ENCODE data around the gene SUV39H1.
A peak's percentile ranks its signal among the peaks of the same experiment; 100 is the strongest.

The SUV39H1 gene

DNA sequence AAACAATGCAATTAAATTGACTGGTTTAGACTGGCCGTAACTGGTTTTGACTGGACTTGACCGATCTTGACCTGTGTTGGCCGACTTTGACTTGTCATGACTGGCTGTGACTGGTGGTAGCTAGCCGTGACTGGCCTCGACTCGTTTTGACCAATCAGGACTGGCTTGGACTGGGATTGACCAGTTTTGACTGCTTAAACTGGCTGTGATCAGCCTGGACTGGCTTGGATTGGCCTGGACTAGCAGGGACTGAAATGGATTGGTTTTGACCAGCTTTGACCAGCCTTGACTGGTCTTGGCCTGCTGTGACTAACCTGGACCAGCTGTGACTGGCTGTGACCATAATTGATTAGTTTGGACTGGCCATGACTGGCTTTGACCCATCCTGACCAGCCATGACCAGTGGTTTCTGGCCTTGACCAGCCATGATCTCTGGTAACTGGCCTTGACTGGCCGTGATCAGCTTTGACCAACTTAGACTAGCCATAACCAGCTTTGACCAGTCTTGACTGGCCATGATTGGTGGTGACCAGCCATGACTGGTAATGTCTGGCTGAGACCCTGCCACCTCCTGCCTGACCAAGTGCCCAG, 13.1 kb downstream of the SUV39H1 start:
- H3K4me3 ChIP-seq (ENCODE audit: low read length): no peak overlapping the region
- DNase-seq (ENCODE audit: low read depth, low spot score): no peak

DNA sequence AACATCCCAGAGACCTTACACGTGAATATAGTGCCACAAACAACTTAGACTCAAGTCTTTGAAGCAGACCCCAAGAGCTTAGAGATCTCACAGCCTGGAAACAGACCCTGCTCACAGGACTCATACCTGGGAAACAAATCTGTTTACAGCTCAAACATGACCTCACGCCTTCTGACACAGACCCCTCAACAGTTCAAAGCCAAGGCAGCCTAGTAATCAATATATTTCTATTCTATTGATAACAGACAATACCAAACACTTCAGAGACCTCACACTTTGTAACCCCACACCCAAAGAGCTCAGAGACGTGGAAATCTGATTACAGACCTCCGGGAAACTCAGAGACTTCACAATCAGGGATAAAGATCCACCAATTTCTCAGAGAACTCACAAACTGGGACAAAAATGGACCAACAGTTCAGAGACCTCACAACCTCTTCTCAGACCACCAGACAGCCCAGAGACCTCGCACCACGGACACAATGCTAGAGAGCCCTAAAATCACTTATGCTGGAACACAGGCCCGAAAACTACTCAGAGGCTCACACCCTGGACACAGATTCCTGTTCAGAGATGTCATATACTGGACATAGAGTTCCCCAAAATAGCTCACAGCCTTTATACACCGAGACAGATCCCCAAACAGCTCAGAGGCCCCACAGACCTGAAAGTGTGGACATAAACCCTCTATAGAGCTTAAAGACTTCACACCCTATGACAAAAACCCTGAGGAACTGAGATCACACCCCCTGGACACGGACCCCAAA, 14.8 kb downstream of the SUV39H1 start:
- DNase-seq (ENCODE audit: low read depth, low spot score): no peak
- no peak overlapping the region for H3K4me3 ChIP-seq (ENCODE audit: low read length)

DNA sequence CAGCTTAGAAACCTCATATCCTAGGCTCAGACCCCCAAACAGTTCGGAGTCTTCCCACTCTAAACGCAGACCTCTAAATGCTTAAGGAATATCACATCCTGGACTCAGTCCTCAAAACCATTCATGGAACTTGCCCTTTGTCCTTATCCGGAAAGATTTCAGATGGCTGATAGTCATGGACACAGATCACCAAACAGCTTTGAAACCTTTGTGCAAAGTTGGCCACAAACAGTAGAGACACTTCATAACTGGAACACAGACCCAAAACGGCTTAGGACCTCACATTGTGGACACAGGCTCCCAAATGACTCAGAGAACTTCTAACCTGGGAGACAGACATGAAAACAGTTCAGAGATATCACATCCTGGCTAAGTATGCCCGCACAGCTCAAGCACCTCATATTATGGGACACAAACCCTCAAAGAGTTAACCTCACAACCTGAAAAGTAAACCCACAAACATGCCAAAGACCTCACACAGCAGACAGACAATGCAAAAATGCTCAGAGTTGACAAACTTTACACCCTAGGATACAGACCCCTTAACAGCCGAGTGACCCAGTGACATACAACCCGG, 15.5 kb downstream of the SUV39H1 start:
- H3K4me3 ChIP-seq (ENCODE audit: low read length): no peak overlapping the region
- no peak for DNase-seq (ENCODE audit: low read depth, low spot score)

DNA sequence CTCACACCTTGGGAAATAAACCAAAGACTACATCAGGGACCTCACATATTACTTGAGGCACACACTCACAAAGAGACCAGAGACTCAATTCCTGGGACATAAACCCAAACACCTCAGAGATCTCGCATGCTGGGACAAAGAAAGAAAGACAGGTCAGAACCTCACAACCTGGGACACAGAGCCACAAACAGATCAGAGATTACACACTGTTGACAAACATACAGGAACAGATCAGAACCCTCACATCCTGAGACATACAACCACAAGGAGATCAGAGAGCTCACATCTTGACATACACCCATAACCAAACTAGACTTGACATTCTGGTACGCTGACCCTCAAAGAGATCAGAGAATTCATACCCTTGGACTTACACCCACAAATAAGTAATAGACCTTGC, 17.3 kb downstream of the SUV39H1 start:
- no peak overlapping the region for H3K4me3 ChIP-seq (ENCODE audit: low read length)
- DNase-seq (ENCODE audit: low read depth, low spot score): no peak

DNA sequence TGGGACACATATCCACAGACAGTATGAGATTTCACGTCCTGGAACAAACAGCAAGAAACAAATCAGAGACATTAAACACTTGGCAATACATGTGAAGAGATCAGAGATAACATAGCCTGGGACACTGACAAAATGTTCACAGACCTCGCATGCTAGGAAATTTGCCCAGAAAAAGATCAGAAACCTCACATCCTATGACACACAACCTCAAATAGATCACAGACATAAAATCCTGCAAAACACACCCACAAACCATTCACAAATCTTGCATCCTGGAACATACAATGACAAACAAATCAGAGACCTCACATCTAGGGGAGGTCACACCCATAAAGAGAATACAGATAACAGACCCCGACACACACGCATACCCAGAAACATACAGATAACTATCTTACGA, 18.0 kb downstream of the SUV39H1 start:
- H3K4me3 ChIP-seq (ENCODE audit: low read length): no peak overlapping the region
- no peak for DNase-seq (ENCODE audit: low read depth, low spot score)

DNA sequence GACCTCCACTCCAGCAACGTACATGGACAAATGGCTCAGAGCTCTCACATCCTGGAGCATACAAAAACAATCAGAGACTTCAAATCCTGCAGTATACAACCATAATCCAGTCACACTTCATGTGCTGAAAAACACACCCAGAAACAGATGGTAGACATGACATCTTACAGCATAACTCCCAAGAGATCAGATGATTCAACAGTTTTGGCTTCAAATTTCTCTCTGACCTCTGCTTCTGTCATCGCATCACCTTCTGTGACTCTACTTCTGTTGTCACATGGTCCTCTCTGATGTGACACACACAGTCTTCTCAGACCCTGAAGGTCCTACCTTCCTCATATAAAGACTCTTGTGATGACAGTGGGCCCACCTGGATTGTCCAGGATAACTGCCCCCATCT, 18.5 kb downstream of the SUV39H1 start:
- no peak overlapping the region for H3K4me3 ChIP-seq (ENCODE audit: low read length)
- DNase-seq (ENCODE audit: low read depth, low spot score): no peak

DNA sequence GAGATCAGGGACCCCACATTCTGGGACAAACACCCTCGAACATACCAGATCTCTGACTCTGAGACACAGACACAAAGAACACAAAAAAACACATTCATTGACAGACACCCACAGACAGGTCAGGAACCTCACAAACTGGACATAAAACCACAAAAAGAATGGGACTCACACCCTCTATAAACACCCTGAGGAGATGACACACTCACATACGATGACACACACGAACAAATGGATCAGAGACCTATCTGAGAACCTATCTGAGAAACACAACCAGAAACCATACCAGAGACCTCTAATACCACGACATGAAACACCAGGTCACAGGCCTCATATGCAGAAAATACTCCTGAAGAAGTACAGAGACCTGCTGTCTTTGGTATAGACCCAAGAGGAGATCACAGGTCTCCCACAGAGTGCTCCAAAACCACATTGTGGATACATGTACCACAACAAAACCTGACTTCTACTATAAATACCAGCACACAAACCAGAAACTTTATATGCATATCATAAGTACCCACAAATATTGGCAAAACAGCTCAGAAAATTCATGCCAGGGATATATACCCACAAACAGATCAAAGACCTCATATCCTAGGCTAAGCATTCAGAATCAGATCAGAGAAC, 19.5 kb downstream of the SUV39H1 start:
- no peak overlapping the region for H3K4me3 ChIP-seq (ENCODE audit: low read length)
- DNase-seq (ENCODE audit: low read depth, low spot score): peak; percentile 52

DNA sequence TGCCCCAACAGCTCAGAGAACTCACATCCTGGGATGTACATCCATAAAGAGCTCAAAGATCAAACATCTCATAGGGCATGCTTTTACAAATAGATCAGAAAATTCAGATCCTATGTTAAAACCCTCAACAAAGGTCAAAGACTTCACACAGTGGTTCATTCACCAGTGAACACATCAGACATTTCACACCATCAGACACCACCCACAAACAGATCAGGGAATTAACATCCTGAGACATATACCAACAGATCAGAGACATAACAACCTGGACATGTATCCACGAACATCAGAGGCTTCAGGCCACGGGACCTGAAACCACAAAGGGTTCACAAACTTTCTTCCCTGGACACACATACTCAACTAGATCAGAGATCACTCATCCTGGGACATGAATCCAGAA, 23.4 kb downstream of the SUV39H1 start:
- no peak overlapping the region for H3K4me3 ChIP-seq (ENCODE audit: low read length)
- DNase-seq (ENCODE audit: low read depth, low spot score): no peak

DNA sequence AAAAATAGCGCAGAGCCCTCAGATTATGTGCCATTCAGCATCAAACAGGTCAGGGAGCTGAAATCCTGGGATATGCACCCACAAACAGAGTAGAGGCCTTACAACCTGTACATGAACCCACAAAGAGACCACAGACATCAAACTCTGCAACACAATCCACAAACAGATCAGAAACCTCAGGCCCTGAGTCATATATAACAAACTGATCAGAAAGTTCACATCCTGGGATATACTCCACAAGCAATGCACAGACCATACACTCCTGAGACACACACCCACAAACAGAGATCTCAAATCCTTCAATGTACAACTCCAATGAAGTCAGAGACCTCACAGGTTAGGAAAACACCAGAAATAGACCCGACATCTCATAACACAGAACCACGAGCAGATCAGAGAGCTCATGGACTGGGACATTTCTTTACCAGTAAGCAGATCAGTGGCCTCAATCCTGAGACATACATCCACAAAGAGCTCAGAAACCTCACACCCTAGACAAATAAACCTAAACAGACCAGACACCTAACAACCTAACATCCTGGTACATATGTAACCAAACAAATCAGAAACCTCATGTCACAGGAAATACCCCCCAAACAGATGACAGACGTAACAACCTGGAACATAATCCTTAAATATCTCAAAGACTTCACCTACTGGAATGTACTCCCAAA, 24.2 kb downstream of the SUV39H1 start:
- DNase-seq (ENCODE audit: low read depth, low spot score): no peak
- no peak overlapping the region for H3K4me3 ChIP-seq (ENCODE audit: low read length)

DNA sequence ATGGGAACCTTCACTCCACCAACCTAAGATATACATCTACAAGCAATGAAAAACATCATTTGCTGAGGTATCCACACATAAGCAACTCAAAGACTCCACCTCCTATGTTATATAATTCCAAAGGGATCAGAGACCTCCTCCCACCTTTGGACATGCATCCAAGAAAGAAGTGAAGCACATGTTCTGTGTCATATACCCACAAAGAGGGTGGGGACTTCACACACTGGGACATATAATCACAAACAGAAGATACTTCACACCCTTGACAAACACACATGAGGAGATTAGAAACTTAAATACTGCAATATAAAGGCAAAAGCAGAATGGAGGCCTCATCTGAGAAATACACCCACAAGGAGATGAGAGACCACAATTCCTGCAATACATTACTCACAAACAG, 25.4 kb downstream of the SUV39H1 start:
- DNase-seq (ENCODE audit: low read depth, low spot score): no peak
- H3K4me3 ChIP-seq (ENCODE audit: low read length): no peak overlapping the region

DNA sequence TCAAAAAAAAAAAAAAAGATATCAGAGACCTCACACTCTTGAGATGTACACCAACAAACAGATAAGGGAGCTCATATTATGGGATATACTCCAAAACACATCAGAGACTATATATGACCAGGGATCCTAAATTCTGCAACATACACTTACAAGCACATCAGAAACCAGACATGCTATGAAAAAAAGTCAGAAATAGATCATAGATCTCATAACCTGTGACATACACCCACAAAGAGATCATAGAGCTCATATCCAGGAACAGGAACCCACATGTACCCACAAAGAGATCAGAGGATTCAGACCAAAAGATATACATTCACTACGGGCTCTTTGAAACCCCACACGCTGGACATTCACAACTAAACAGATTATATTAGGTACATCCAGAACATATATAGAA, 30.1 kb downstream of the SUV39H1 start:
- H3K4me3 ChIP-seq (ENCODE audit: low read length): no peak overlapping the region
- DNase-seq (ENCODE audit: low read depth, low spot score): no peak

DNA sequence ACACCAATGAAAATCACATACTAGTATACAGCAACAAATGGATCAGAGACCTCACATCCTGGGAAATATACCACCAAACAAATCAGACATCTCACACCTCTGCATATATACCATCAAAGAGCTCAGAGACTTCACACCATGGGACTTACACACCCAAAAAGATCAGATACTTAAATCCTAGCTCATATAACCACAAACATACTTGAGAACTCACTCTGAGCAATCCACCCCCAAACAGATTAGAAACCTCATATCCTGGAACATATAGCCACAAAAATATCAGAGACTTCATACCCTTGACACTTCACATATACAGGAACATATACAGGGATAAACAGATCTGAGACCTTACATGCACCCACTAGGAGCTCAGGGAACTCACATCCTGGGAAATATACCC, 32.1 kb downstream of the SUV39H1 start:
- peak; percentile 17 for DNase-seq (ENCODE audit: low read depth, low spot score)
- no peak overlapping the region for H3K4me3 ChIP-seq (ENCODE audit: low read length)

DNA sequence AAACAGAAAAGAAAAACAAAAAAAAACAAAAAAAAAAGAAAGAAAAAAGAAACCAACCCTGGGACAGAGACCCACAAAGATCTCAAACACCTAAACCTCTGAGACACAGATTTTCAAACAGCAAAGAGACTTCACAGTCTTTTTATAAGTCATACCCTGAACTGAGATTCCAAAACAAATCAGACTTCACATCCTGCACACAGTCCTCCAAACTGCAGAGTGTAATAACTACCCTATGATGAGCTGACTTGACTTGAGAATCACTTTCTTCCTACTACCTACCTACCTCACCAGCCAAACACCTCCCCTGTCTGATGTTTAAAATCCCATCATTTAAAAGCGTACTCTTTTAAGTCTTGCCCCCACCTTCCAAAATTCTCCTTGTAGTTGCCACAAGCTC, 39.8 kb downstream of the SUV39H1 start:
- H3K4me3 ChIP-seq (ENCODE audit: low read length): peak overlapping the region; percentile 49
- DNase-seq (ENCODE audit: low read depth, low spot score): no peak

DNA sequence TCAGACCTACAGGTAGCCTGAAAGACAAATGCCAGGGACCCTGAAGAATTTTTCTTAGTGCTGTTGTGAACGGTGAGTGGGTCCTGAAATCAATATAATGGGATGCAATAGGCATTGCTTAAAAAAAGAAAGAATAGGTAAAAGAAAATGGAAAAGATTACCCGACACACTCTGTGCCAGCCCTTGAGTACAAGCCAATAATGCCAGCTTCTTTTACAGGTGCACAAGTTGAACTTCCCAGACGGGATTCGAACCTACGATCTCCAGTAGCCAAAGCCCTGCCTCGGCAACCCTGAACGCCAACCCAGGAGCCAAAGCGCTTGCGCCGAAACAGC, 40.3 kb downstream of the SUV39H1 start:
- no peak for DNase-seq (ENCODE audit: low read depth, low spot score)
- H3K4me3 ChIP-seq (ENCODE audit: low read length): peak overlapping the region; percentile 49

DNA sequence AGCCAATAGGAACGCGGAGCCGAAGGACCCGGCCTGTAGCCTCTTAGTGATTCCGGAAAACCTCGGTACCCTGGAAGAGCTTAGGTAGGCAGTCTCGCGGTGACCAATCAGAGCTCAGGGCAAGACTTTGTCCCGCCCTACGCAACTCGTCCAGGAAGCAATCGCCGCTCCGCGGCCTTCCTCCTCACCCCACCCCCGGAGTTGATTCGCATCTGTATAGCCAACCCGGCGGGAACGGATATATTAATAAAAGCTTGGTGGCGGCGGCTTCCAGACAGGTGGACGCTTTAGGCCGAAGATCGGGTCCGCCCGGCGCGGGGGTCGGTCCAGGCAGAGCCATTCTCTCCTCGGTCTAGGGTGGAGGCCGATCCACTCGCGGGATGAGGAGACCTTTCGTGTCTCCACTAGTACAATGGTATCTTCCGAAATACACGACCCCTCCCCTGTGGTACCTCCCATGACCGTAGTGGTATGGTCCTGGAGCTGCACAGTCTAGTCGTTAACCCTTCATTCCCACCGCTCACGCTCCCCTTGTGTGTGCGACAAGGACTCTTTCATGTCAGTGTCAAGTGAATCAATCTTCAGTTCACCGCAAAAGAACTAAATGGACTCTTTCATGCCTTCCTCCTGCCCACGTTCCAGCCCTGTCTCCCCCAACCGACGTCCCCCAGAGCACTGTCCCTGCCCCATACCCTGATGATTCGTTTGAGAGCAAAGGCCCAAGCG, 40.8 kb downstream of the SUV39H1 start:
- H3K4me3 ChIP-seq (ENCODE audit: low read length): peak overlapping the region; percentile 63
- peak; percentile 97 for DNase-seq (ENCODE audit: low read depth, low spot score)

DNA sequence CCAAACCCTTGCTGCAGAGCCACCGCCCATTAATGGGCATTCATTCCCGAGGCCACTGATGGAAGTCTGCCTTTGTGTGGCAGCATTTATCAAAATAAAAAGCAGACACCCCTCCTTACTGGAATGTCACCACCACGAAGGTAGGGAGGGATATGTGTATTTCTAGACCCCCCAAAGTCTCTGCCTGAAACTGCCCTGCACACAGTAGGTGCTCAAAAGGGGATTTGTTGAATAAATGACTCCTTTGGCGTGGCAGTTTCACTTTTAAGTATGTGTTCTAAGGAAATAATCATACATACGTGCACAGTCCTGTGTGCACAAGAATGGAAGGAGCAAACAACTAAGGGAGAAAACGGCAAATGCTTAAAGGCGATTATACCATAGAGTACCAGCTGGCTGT, 41.4 kb downstream of the SUV39H1 start:
- no peak for DNase-seq (ENCODE audit: low read depth, low spot score)
- peak overlapping the region; percentile 63 for H3K4me3 ChIP-seq (ENCODE audit: low read length)

DNA sequence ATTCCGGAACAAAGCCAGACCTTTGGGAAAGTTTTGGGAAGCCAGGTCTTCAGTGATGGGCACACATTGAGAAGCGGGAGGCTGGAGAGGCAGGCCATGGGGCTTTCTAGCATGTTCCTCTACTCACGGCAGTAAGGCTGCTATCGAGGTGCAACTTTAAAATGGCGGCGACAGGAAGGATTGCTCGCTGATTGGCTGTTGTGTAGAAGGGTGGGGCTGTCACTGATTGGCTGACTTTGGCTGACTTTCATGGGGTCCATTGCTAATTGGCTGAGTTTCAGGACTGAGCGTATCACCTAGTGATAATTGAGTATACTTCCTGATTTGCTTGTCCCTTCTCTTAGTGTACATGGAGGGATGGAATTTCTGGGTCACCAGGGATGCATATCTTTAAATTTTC, 45.3 kb downstream of the SUV39H1 start:
- no peak overlapping the region for H3K4me3 ChIP-seq (ENCODE audit: low read length)
- no peak for DNase-seq (ENCODE audit: low read depth, low spot score)

DNA sequence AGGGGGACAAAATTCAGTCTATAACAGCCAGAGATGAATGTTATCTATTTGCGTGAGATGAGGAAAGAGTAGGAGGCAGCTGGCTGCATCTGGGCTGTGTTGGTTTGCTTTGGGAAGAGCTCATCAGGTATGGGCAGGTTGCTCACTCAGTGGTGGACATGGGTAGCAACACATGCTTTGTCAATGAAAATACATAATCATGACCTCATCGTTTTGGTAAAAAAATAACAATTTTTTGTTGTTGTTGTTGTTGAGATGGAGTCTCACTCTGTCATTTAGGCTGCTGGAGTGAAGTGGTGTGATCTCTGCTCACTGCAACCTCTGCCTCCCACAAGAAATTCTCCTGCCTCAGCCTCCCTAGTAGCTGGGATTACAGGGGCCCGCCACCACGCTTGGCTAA, 48.7 kb downstream of the SUV39H1 start:
- no peak for DNase-seq (ENCODE audit: low read depth, low spot score)
- H3K4me3 ChIP-seq (ENCODE audit: low read length): no peak overlapping the region

DNA sequence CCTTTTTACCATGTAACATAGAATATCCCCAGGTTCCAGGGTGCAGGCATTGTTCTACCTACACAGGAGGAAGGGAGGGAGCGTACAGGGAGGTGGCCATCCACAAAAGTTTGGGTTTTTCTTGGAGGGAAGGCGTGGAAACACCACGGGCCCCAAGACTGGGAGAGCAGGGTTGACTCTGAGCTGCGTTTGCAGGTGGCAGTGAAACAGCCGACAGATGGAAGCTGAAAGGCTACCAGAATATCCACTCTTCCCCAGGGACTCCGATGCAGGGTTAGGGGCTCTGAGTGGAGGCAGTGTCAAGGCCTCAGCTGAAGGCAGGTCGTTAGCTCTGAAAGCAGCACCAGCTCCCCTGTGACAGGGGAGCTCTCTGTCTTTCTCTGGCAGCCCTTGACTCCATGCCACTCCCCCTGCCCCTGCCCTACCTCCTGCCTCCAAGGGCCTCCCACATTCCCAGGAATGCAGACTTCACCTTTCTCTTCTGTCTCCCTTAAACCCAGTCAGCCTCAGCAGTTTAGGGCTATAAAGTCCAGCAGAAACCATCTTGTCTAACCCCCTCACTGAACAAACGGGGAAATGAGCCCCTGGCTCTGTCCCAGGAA, 51.0 kb downstream of the SUV39H1 start:
- DNase-seq (ENCODE audit: low read depth, low spot score): no peak
- no peak overlapping the region for H3K4me3 ChIP-seq (ENCODE audit: low read length)
